GM12872 (cell line): ENCODE results near the gene ADI1.

ENCODE experiments used
- CTCF ChIP-seq: IDR thresholded peaks from 3 replicates; pipeline ENCODE4 v1.5.1; 2011; ENCODE audit warnings: low read depth, mild to moderate bottlenecking, low read length, moderate library complexity; ENCODE audit not compliant: insufficient read depth

ADI1 gene

GRCh38 chr2:3450385-3451010, 68.8 kb downstream of the ADI1 start:
- TF ChIP-seq CTCF: no peak

GRCh38 chr2:3449936-3450335, 69.4 kb downstream of the ADI1 start:
- no peak for TF ChIP-seq CTCF

GRCh38 chr2:3449086-3449485, 70.2 kb downstream of the ADI1 start:
- no peak for TF ChIP-seq CTCF

GRCh38 chr2:3447789-3448317, 71.5 kb downstream of the ADI1 start:
- TF ChIP-seq CTCF: no peak
